Cardiac fibroblast (primary cell): ENCODE measurements around the gene MXI1.
A peak's percentile ranks its signal among the peaks of the same experiment; 100 is the strongest.

Source experiments
- DNase-seq, 2 donors: peaks; one replicate each; pipeline versions ENCODE4 v3.0.0 to v3.0.0-alpha.2; 2010; ENCODE audit warnings: low read depth in 2 of 2
- H3K4me3 ChIP-seq, 2 donors: replicated peaks in 1 of 2; 1 replicate in 1 of 2; 2 replicates in 1 of 2; pipeline ENCODE4 v1.5.1; 2011; ENCODE audit warnings: low read depth in 2 of 2, low read length in 2 of 2, mild to moderate bottlenecking in 2 of 2, moderate library complexity in 1 of 2
- TF ChIP-seq, protein P1 (sequence below): IDR thresholded peaks from one replicate; pipeline ENCODE4 v1.5.1; 2011; ENCODE audit warnings: low read depth, mild to moderate bottlenecking, low read length, inconsistent platforms

Gene MXI1

GRCh38 chr10:110334061-110334656 lies 126.8 kb downstream of the MXI1 start:
- H3K4me3 ChIP-seq = no peak overlapping the region
- no peak for DNase-seq
- TF ChIP-seq, protein P1, sequence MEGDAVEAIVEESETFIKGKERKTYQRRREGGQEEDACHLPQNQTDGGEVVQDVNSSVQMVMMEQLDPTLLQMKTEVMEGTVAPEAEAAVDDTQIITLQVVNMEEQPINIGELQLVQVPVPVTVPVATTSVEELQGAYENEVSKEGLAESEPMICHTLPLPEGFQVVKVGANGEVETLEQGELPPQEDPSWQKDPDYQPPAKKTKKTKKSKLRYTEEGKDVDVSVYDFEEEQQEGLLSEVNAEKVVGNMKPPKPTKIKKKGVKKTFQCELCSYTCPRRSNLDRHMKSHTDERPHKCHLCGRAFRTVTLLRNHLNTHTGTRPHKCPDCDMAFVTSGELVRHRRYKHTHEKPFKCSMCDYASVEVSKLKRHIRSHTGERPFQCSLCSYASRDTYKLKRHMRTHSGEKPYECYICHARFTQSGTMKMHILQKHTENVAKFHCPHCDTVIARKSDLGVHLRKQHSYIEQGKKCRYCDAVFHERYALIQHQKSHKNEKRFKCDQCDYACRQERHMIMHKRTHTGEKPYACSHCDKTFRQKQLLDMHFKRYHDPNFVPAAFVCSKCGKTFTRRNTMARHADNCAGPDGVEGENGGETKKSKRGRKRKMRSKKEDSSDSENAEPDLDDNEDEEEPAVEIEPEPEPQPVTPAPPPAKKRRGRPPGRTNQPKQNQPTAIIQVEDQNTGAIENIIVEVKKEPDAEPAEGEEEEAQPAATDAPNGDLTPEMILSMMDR = no peak

- no peak overlapping the region for H3K4me3 ChIP-seq
- DNase-seq = no peak
- TF ChIP-seq, protein P1 = no peak
Observed at GRCh38 chr10:110335314-110336064, 128.1 kb downstream of the MXI1 start.

GRCh38 chr10:110336111-110336721 lies 128.8 kb downstream of the MXI1 start:
- TF ChIP-seq, protein P1 = peak; percentile 48
- DNase-seq = peak; percentile 97 to 98
- no peak overlapping the region for H3K4me3 ChIP-seq
